Measurements from ENCODE around the gene PHF13. TPM values are rescaled to one million over a fixed set of nuclear protein-coding genes. Genes with fewer than 3 reads are reported as not detected.
A peak's percentile ranks its signal among the peaks of the same experiment; 100 is the strongest.
"Not testable (repeated sequence)": the region's sequence is repeated elsewhere in the genome, so short reads cannot be mapped to it uniquely, and the experiment has no call there.

The PHF13 gene
- total and polyA plus RNA-seq, 2 donors (not counting 1 experiment from before 2014, with no cell fraction given), result 12.1 to 13.7 TPM

- no peaks in the 10 kb centered on the region for H3K27me3 ChIP-seq (ENCODE audit: control insufficient read depth, insufficient read depth, low read length)
- no peaks in the 10 kb centered on the region for H3K79me2 ChIP-seq (ENCODE audit: control insufficient read depth, insufficient read depth, low read length)
- no peaks in the 10 kb centered on the region for H3K9me3 ChIP-seq (ENCODE audit: control insufficient read depth, insufficient read depth, low read depth, low read length)
- peaks cover 23% of the 10 kb centered on the region for H3K36me3 ChIP-seq (ENCODE audit: control insufficient read depth, insufficient read depth, low read length)
- H4K20me1 ChIP-seq (ENCODE audit: control insufficient read depth, extremely low read depth, insufficient read depth, low read length), result no peaks in the 10 kb centered on the region
- H3K9ac ChIP-seq (ENCODE audit: insufficient read depth, low read length), result no peak overlapping the region
- H2AFZ ChIP-seq (ENCODE audit: low read length), result no peak overlapping the region
- peak overlapping the region; percentile 42 for H3K27ac ChIP-seq (ENCODE audit: insufficient read depth, low read length)
- DNase-seq (ENCODE audit: low read depth in 2 of 2), result peak; percentile 82 to 91
- peaks cover 8% of the 10 kb centered on the region for H3K4me1 ChIP-seq (ENCODE audit: control insufficient read depth, extremely low read depth, insufficient read depth, low read length)
- no peak overlapping the region for H3K4me3 ChIP-seq (replicated peaks in 1 of 4; ENCODE audit: control extremely low read depth in 1 of 4, insufficient read depth in 1 of 4, low read depth in 3 of 4, low read length in 4 of 4)
- TF ChIP-seq CTCF (conservative IDR thresholded peaks at IDR 0.05 in 1 of 2, IDR thresholded peaks at IDR 0.05 in 1 of 2; ENCODE audit: low read depth in 1 of 2, low read length in 2 of 2) (no peak), EZH2 (IDR thresholded peaks at IDR 0.05; ENCODE audit: low read length, missing control alignments) (no peak)
- peak overlapping the region; percentile 63 for H3K4me2 ChIP-seq (ENCODE audit: extremely low read depth, insufficient read depth, low read length)
These were observed 24.7 kb downstream of the PHF13 start for GRCh38 chr1:6638226-6638625.

- H3K9ac ChIP-seq (ENCODE audit: insufficient read depth, low read length); H3K4me2 ChIP-seq (ENCODE audit: extremely low read depth, insufficient read depth, low read length); H2AFZ ChIP-seq (ENCODE audit: low read length); H4K20me1 ChIP-seq (ENCODE audit: control insufficient read depth, extremely low read depth, insufficient read depth, low read length); H3K9me3 ChIP-seq (ENCODE audit: control insufficient read depth, insufficient read depth, low read depth, low read length); DNase-seq (ENCODE audit: low read depth in 2 of 2); H3K4me1 ChIP-seq (ENCODE audit: control insufficient read depth, extremely low read depth, insufficient read depth, low read length); H3K4me3 ChIP-seq (replicated peaks in 1 of 4; ENCODE audit: control extremely low read depth in 1 of 4, insufficient read depth in 1 of 4, low read depth in 3 of 4, low read length in 4 of 4); H3K79me2 ChIP-seq (ENCODE audit: control insufficient read depth, insufficient read depth, low read length); H3K27me3 ChIP-seq (ENCODE audit: control insufficient read depth, insufficient read depth, low read length); H3K27ac ChIP-seq (ENCODE audit: insufficient read depth, low read length): not testable (repeated sequence)
- peaks cover 20% of the 10 kb centered on the region for H3K36me3 ChIP-seq (ENCODE audit: control insufficient read depth, insufficient read depth, low read length)
These were observed 27.3 kb downstream of the PHF13 start for GRCh38 chr1:6640867-6641266.

- Histone ChIP-seq H4K20me1 (ENCODE audit: control insufficient read depth, extremely low read depth, insufficient read depth, low read length) (no peaks in the 10 kb centered on the region), H3K36me3 (ENCODE audit: control insufficient read depth, insufficient read depth, low read length) (peaks cover 8% of the 10 kb centered on the region), H2AFZ (ENCODE audit: low read length) (no peak overlapping the region), H3K9me3 (ENCODE audit: control insufficient read depth, insufficient read depth, low read depth, low read length) (no peaks in the 10 kb centered on the region), H3K4me2 (ENCODE audit: extremely low read depth, insufficient read depth, low read length) (no peak overlapping the region), H3K4me1 (ENCODE audit: control insufficient read depth, extremely low read depth, insufficient read depth, low read length) (no peaks in the 10 kb centered on the region), H3K27me3 (ENCODE audit: control insufficient read depth, insufficient read depth, low read length) (no peaks in the 10 kb centered on the region), H3K9ac (ENCODE audit: insufficient read depth, low read length) (no peak overlapping the region), H3K79me2 (ENCODE audit: control insufficient read depth, insufficient read depth, low read length) (no peaks in the 10 kb centered on the region), H3K4me3 (replicated peaks in 1 of 4; ENCODE audit: control extremely low read depth in 1 of 4, insufficient read depth in 1 of 4, low read depth in 3 of 4, low read length in 4 of 4) (no peak overlapping the region), H3K27ac (ENCODE audit: insufficient read depth, low read length) (no peak overlapping the region)
- TF ChIP-seq EZH2 (IDR thresholded peaks at IDR 0.05; ENCODE audit: low read length, missing control alignments), result no peak
- no peak for DNase-seq (ENCODE audit: low read depth in 2 of 2)
These were observed 31.5 kb downstream of the PHF13 start for GRCh38 chr1:6645018-6645417.

- peaks cover 9% of the 10 kb centered on the region for H3K36me3 ChIP-seq (ENCODE audit: control insufficient read depth, insufficient read depth, low read length)
- H3K9ac ChIP-seq (ENCODE audit: insufficient read depth, low read length), result no peak overlapping the region
- H2AFZ ChIP-seq (ENCODE audit: low read length), result no peak overlapping the region
- TF ChIP-seq CTCF (conservative IDR thresholded peaks at IDR 0.05 in 1 of 2, IDR thresholded peaks at IDR 0.05 in 1 of 2; ENCODE audit: low read depth in 1 of 2, low read length in 2 of 2), result peak; percentile 59 to 60
- no peak for TF ChIP-seq EZH2 (IDR thresholded peaks at IDR 0.05; ENCODE audit: low read length, missing control alignments)
- H3K27ac ChIP-seq (ENCODE audit: insufficient read depth, low read length), result no peak overlapping the region
- H3K4me3 ChIP-seq (replicated peaks in 1 of 4; ENCODE audit: control extremely low read depth in 1 of 4, insufficient read depth in 1 of 4, low read depth in 3 of 4, low read length in 4 of 4), result no peak overlapping the region
- H4K20me1 ChIP-seq (ENCODE audit: control insufficient read depth, extremely low read depth, insufficient read depth, low read length), result no peaks in the 10 kb centered on the region
- DNase-seq (ENCODE audit: low read depth in 2 of 2), result peak; percentile 37 to 71
- no peaks in the 10 kb centered on the region for H3K27me3 ChIP-seq (ENCODE audit: control insufficient read depth, insufficient read depth, low read length)
- no peaks in the 10 kb centered on the region for H3K9me3 ChIP-seq (ENCODE audit: control insufficient read depth, insufficient read depth, low read depth, low read length)
- no peak overlapping the region for H3K4me2 ChIP-seq (ENCODE audit: extremely low read depth, insufficient read depth, low read length)
- H3K79me2 ChIP-seq (ENCODE audit: control insufficient read depth, insufficient read depth, low read length), result no peaks in the 10 kb centered on the region
- H3K4me1 ChIP-seq (ENCODE audit: control insufficient read depth, extremely low read depth, insufficient read depth, low read length), result no peaks in the 10 kb centered on the region
These were observed 33.1 kb downstream of the PHF13 start for GRCh38 chr1:6646499-6647148.

Data from fibroblast of lung (primary cell).